GM21423 (cell line): ENCODE results near the gene ANKHD1.

Experiments
- ATAC-seq: cut with Tn5 transposase; IDR thresholded peaks from one replicate; pipeline ENCODE4 v1.9.1; 2021; ENCODE audit warnings: mild to moderate bottlenecking, moderate library complexity; ENCODE audit not compliant: unreplicated experiment

Gene ANKHD1, protein sequence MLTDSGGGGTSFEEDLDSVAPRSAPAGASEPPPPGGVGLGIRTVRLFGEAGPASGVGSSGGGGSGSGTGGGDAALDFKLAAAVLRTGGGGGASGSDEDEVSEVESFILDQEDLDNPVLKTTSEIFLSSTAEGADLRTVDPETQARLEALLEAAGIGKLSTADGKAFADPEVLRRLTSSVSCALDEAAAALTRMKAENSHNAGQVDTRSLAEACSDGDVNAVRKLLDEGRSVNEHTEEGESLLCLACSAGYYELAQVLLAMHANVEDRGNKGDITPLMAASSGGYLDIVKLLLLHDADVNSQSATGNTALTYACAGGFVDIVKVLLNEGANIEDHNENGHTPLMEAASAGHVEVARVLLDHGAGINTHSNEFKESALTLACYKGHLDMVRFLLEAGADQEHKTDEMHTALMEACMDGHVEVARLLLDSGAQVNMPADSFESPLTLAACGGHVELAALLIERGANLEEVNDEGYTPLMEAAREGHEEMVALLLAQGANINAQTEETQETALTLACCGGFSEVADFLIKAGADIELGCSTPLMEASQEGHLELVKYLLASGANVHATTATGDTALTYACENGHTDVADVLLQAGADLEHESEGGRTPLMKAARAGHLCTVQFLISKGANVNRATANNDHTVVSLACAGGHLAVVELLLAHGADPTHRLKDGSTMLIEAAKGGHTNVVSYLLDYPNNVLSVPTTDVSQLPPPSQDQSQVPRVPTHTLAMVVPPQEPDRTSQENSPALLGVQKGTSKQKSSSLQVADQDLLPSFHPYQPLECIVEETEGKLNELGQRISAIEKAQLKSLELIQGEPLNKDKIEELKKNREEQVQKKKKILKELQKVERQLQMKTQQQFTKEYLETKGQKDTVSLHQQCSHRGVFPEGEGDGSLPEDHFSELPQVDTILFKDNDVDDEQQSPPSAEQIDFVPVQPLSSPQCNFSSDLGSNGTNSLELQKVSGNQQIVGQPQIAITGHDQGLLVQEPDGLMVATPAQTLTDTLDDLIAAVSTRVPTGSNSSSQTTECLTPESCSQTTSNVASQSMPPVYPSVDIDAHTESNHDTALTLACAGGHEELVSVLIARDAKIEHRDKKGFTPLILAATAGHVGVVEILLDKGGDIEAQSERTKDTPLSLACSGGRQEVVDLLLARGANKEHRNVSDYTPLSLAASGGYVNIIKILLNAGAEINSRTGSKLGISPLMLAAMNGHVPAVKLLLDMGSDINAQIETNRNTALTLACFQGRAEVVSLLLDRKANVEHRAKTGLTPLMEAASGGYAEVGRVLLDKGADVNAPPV (N-terminal part only)

DNA sequence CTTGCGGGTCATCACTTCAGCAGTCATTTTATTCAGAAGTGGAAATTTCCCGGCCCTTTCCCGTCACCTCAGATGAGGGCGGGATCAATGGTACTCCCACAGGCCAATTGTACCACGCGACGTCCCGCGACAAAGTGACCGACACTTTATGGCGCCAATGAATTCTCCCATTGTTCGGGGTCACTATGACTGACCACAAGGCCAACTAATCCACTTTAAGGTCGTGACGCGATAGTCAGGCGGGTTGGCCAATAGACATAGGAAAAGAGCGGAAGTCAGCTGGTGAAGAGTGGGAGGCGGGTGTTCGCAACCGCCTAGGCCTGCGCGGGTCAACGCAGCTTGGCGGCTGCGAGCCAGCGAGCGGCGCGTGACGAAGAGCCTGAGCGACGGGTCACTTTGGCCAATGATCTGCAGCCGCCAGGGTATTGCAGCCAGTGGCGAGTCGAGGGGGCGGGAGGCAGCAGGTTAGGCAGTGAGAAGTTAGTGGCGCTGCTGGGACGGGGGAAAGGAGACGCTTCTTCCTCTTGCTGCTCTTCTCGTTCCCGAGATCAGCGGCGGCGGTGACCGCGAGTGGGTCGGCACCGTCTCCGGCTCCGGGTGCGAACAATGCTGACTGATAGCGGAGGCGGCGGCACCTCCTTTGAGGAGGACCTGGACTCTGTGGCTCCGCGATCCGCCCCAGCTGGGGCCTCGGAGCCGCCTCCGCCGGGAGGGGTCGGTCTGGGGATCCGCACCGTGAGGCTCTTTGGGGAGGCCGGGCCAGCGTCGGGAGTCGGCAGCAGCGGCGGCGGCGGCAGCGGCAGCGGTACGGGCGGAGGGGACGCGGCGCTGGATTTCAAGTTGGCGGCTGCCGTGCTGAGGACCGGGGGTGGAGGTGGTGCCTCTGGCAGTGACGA, at the start of gene ANKHD1:
ANKHD1 (plus strand) TSS at position 472 of the 896 bp plus-strand sequence; CDS start at position 607, 135 bp downstream.
- peak; percentile 86 for ATAC-seq

DNA sequence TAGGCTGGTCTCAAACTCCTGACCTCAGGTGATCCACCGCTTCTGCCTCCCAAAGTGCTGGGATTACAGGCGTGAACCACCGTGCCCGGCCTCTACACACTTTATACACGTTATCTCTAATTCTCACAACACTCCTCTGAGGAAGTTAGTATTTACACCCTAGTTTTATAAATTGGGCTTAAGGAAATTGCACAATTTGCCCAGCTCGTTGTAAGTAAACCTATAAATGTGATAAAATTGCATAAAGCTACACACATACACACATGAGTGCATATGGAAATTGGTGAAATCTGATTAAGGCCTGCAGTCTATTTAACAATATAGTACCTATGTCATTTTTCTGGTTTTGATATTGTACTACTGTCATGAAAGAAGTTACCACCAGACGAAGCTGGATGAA, 46.1 kb upstream of the ANKHD1 start:
- ATAC-seq: no peak

- peak; percentile 16 for ATAC-seq
Observed at GRCh38 chr5:140356853-140357725, 44.5 kb upstream of the ANKHD1 start.

DNA sequence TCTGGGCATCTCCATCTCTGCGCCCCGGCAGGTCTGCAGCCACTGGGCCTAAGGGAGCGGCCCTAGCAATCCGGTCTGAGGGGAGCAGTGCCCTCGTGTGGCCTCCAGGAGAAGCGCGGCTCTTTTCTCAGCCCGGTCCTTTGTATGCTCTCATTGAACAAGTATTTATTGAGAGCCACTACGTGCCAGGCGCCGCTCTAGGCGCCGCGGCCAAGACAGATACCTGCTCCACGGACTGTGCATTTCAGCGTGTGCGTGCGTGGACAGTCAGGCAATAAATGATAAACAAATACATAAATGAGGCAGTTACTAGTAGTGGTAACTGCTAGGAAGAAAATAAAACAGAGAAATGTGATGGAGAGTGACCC, 43.9 kb upstream of the ANKHD1 start:
- ATAC-seq: peak; percentile 92

- no peak for ATAC-seq
Observed at GRCh38 chr5:140358738-140359310, 42.8 kb upstream of the ANKHD1 start.

DNA sequence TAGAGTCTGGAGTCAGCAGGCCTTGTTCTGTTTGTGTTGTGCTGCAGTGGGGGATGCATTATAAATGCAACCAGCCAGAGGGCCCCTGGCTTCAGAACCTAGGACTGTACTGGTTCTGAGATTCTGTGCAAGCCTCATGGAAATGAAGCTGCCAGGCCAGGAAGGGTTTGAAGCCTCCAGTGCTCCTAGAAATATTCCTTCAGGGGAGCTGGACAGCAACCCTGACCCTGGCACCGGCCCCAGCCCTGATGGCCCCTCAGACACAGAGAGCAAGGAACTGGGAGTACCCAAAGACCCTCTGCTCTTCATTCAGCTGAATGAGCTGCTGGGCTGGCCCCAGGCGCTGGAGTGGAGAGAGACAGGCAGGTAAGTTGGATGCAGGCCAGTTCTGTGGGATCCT, 41.5 kb upstream of the ANKHD1 start, which contains the start of gene SLC4A9:
SLC4A9 (plus strand) TSS at position 94 of the 400 bp plus-strand sequence; CDS start at position 137, 43 bp downstream.
- no peak for ATAC-seq

DNA sequence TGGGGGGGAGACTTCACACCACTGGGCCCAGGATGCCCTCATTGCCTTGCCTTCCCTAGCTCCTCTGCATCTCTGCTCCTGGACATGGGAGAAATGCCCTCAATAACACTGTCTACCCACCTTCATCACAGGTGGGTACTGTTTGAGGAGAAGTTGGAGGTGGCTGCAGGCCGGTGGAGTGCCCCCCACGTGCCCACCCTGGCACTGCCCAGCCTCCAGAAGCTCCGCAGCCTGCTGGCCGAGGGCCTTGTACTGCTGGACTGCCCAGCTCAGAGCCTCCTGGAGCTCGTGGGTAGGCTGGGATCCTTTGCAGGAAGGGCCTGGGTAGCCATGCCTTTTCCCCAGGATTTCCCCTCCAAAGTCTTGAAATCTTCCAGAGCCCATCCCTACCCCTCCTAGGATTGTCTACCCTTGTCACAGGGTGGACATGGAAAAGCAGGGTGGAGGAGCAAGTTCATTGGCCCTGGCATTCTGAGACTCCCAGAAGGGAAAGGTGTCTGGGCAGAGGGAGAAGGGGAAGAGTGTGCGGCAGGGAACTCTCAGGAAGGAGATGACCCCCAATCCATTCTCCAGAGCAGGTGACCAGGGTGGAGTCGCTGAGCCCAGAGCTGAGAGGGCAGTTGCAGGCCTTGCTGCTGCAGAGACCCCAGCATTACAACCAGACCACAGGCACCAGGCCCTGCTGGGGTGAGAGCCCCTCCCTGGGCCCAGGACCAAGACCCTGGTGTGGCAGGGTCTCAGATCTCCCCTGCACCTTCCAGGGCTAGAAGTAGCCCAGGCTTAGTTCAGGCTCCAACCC, 40.8 kb upstream of the ANKHD1 start:
- no peak for ATAC-seq

DNA sequence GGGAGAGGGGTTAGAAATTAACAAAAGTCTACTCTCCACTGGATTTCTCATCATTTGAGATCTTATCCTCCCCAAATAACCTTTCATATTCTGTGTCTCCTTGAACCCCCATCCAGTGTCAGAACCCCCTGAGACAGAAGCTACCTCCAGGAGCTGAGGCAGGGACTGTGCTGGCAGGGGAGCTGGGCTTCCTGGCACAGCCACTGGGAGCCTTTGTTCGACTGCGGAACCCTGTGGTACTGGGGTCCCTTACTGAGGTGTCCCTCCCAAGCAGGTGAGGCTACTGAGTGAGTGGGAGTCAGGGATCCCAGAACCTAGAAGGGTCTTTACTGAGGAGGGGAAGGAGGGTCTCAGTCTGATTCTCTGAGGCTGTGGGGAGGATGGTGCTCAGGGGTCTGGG, 39.7 kb upstream of the ANKHD1 start:
- no peak for ATAC-seq

- ATAC-seq: no peak
Observed at GRCh38 chr5:140362311-140362710, 39.3 kb upstream of the ANKHD1 start.

- peak; percentile 83 for ATAC-seq
Observed at GRCh38 chr5:140362875-140363630, 38.6 kb upstream of the ANKHD1 start.

- ATAC-seq: no peak
Observed at GRCh38 chr5:140363631-140364471, 37.8 kb upstream of the ANKHD1 start.

DNA sequence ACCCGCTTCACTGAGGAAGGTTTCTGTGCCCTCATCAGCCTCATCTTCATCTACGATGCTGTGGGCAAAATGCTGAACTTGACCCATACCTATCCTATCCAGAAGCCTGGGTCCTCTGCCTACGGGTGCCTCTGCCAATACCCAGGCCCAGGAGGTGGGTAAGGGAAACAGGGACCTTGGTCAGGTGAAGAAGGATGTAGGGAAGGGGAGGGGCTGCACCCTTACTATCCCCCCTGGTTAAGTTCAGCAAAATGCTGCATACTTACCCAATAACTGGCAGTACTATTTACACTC, 37.2 kb upstream of the ANKHD1 start:
- ATAC-seq: no peak

DNA sequence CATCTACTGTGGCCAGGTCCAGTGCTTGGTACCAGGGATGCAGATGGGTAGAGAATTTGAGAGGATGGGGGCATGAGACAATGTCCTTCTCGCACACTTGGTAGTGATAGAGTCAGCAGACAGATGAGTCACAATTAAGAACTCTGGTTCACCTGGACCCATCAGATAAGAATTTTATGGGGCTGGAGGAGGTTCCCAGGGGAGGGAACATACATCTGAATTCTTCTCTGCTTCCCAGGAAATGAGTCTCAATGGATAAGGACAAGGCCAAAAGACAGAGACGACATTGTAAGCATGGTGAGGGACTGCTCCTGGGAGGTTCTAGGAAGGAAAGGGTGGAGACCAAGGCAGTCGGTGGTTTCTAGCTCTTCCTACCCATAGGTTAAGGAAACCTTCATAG, 36.4 kb upstream of the ANKHD1 start:
- no peak for ATAC-seq

DNA sequence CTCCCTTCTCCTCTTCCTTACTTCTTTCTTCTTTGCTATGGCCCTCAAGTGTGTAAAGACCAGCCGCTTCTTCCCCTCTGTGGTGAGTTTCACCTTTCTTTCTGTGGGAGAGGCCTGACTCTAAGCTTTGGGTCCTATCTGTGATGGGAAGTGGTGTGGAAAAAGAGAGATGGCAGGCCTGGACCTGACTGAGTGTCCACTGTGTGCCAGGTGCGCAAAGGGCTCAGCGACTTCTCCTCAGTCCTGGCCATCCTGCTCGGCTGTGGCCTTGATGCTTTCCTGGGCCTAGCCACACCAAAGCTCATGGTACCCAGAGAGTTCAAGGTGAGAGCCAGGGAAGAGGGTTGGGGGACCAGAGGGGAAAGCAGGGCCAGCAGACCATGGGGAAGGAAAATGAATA, 35.7 kb upstream of the ANKHD1 start:
- ATAC-seq: no peak

GRCh38 chr5:140366589-140367255, 34.9 kb upstream of the ANKHD1 start:
- ATAC-seq: no peak
